CD4-positive, CD25-positive, alpha-beta regulatory T cell (primary cell): ENCODE measurements around the gene ARHGEF28. TPM values are rescaled to one million over a fixed set of nuclear protein-coding genes. Genes with fewer than 3 reads are reported as not detected.

ENCODE experiments used
- ATAC-seq, 2 donors: fragments of 150-1000 bp; cut with Tn5 transposase; one replicate each; pipeline ENCODE4 v1.10.0; 2021; ENCODE audit warnings: low read depth in 2 of 2, moderate number of reproducible peaks in 2 of 2, moderate library complexity in 1 of 2
- DNase-seq, 3 donors: peaks; one replicate each; pipeline versions ENCODE4 v3.0.0 to v3.0.0-alpha.2; 2012 to 2022; ENCODE audit warnings: mixed read lengths in 1 of 3
- H3K27ac ChIP-seq: one replicate; pipeline ENCODE4 v1.7.0; 2013; ENCODE audit warnings: mild to moderate bottlenecking, low read length; ENCODE audit not compliant: insufficient read depth, poor library complexity, severe bottlenecking
- H3K27me3 ChIP-seq: one replicate; pipeline ENCODE4 v1.7.0; 2013; ENCODE audit warnings: low read length; ENCODE audit not compliant: control insufficient read depth, insufficient read depth
- H3K36me3 ChIP-seq: one replicate; pipeline ENCODE4 v1.7.0; 2013; ENCODE audit warnings: mild to moderate bottlenecking, low read length, moderate library complexity; ENCODE audit not compliant: control insufficient read depth, insufficient read depth
- H3K4me1 ChIP-seq: 2 replicates; pipeline ENCODE4 v1.7.0; 2013; ENCODE audit warnings: mild to moderate bottlenecking, low read length; ENCODE audit not compliant: insufficient read depth, control insufficient read depth, poor library complexity, severe bottlenecking
- H3K4me3 ChIP-seq: one replicate; pipeline ENCODE4 v1.7.0; 2013; ENCODE audit warnings: low read depth, mild to moderate bottlenecking, low read length, moderate library complexity
- H3K9me3 ChIP-seq, 2 experiments: 1 replicate in 1 of 2; 2 replicates in 1 of 2; pipeline ENCODE4 v1.7.0; 2013; ENCODE audit warnings: low read length in 2 of 2, mild to moderate bottlenecking in 1 of 2, moderate library complexity in 1 of 2; ENCODE audit not compliant: control insufficient read depth in 2 of 2
- H3K27ac Mint-ChIP-seq, 3 donors: one replicate each; pipeline ENCODE4 v1.8.0; 2020 to 2022; ENCODE audit warnings: mild to moderate bottlenecking in 3 of 3, mixed read lengths in 3 of 3, moderate library complexity in 2 of 3
- H3K27me3 Mint-ChIP-seq: one replicate; pipeline ENCODE4 v1.8.0; 2022; ENCODE audit warnings: mild to moderate bottlenecking, mixed read lengths
- H3K36me3 Mint-ChIP-seq: one replicate; pipeline ENCODE4 v1.8.0; 2020; ENCODE audit warnings: mixed read lengths
- H3K4me1 Mint-ChIP-seq, 4 donors: one replicate each; pipeline ENCODE4 v1.8.0; 2020 to 2022; ENCODE audit warnings: mixed read lengths in 4 of 4, mild to moderate bottlenecking in 1 of 4
- H3K4me3 Mint-ChIP-seq, 4 donors: one replicate each; pipeline ENCODE4 v1.8.0; 2020 to 2022; ENCODE audit warnings: mild to moderate bottlenecking in 4 of 4, mixed read lengths in 4 of 4, moderate library complexity in 3 of 4
- H3K9me3 Mint-ChIP-seq, 7 donors: one replicate each; pipeline ENCODE4 v1.8.0; 2020 to 2022; ENCODE audit warnings: mixed read lengths in 7 of 7, mild to moderate bottlenecking in 3 of 7, moderate library complexity in 2 of 7
- polyA plus RNA-seq, 4 donors: library from polyadenylated mRNA; unstranded; fragments of 300-500 nt; fragmentation: Illumina TruSeq; gene quantifications; one replicate each; pipeline ENCODE4 v1.2.3, GENCODE V29; 2021
- total RNA-seq: library from RNA; stranded (reverse); gene quantifications from one replicate; pipeline ENCODE4 v1.2.3, GENCODE V29; 2022

ARHGEF28 gene
- total and polyA plus RNA-seq, 5 donors from 2014 or later: not detected

DNA sequence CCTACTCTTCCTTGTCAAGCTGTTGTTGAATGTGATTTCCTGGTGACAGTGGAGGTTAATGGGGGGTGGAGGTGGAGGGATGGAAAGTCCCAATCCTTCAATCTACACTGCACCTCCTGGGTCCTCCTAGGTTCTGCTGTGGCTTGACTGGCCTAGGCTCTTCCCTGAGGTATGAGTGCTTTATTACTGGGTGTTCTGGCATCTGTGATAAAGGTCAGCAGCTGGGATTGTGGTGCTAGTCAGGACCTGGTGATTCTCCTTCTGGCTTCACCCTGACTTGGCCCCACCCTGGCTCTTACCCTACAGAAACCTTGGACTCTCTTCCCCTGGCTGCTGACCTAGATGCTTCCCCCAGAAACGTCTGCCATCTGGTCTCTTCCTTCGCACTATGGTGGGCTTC, 194.3 kb downstream of the ARHGEF28 start:
- no peak overlapping the region for H3K4me3 ChIP-seq
- H3K27ac ChIP-seq: no peak overlapping the region
- no peak overlapping the region for H3K27ac Mint-ChIP-seq
- DNase-seq: no peak
- H3K27me3 ChIP-seq: peaks cover 2% of the 10 kb centered on the region
- no peak overlapping the region for H3K4me3 Mint-ChIP-seq
- peaks cover 0 to 1% (median 0%) of the 10 kb centered on the region in 7 donors for H3K9me3 Mint-ChIP-seq
- no peaks in the 10 kb centered on the region for H3K4me1 ChIP-seq
- H3K4me1 Mint-ChIP-seq: no peaks in the 10 kb centered on the region
- no peak for ATAC-seq
- no peaks in the 10 kb centered on the region for H3K9me3 ChIP-seq
- H3K27me3 Mint-ChIP-seq: peaks cover 5% of the 10 kb centered on the region
- H3K36me3 Mint-ChIP-seq: no peaks in the 10 kb centered on the region
- no peaks in the 10 kb centered on the region for H3K36me3 ChIP-seq

DNA sequence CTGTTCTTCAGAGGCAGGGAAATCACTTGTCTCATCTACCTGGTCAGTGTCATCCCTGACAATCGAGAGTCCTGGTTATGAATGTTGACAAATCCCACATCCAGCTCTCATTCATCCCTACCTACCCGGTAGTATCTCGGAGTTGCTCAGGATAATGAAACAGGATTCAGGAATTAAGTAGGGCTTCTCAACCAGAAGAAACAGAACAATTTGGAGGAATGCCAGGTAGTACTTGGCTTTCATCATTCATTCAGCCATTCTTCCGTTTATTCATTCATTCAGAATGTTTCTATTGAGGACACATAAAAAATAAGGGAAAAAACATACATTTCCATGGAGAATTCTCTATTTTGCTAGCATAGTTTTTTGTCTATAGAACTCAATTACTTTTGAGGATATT, 195.0 kb downstream of the ARHGEF28 start:
- H3K27me3 ChIP-seq: peaks cover 2% of the 10 kb centered on the region
- H3K4me1 ChIP-seq: no peaks in the 10 kb centered on the region
- Mint-ChIP-seq H3K27me3 (peaks cover 5% of the 10 kb centered on the region), H3K9me3 (peaks cover 0 to 1% (median 0%) of the 10 kb centered on the region in 7 donors), H3K27ac (no peak overlapping the region), H3K4me1 (no peaks in the 10 kb centered on the region), H3K4me3 (no peak overlapping the region), H3K36me3 (no peaks in the 10 kb centered on the region)
- H3K36me3 ChIP-seq: no peaks in the 10 kb centered on the region
- no peak overlapping the region for H3K4me3 ChIP-seq
- H3K9me3 ChIP-seq: no peaks in the 10 kb centered on the region
- H3K27ac ChIP-seq: no peak overlapping the region
- ATAC-seq: no peak
- no peak for DNase-seq

DNA sequence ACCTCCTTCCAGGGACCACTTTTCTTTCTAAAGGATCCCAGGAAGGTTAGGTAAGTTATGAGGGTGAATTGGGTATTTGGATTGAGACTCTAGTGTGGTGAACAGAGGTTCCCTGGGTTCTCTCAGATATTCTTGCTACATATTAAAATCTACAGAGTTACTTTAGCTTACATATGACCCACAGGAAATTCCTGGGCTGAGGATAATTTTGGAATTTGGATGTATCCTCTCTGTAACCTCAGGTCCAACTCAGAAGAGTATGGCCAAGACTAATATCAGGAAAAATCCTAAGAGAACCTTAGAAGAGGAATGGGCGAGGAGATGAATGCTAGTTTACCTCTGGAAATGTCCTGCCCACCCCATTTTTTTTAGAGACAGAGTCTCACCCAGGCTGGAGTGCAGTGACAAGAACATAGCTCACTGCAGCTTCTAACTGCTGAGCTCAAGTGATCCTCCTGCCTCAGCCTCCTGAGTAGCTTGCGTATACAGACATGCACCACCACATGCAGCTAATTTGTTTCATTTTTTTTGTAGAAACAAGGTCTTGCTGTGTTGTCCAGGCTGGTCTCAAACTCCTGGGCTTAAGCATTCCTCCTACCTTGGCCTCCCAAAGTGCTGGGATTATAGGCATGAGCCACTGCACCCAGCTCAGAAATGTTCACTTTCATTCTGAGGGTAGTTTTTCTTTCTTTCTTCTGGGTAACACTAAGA, 196.4 kb downstream of the ARHGEF28 start:
- no peaks in the 10 kb centered on the region for H3K36me3 ChIP-seq
- Mint-ChIP-seq H3K4me3 (no peak overlapping the region), H3K36me3 (no peaks in the 10 kb centered on the region), H3K27me3 (peaks cover 5% of the 10 kb centered on the region), H3K27ac (no peak overlapping the region), H3K9me3 (peaks cover 0 to 1% (median 0%) of the 10 kb centered on the region in 7 donors), H3K4me1 (no peaks in the 10 kb centered on the region)
- H3K4me1 ChIP-seq: no peaks in the 10 kb centered on the region
- DNase-seq: no peak
- no peak for ATAC-seq
- H3K4me3 ChIP-seq: no peak overlapping the region
- H3K9me3 ChIP-seq: no peaks in the 10 kb centered on the region
- no peak overlapping the region for H3K27ac ChIP-seq
- H3K27me3 ChIP-seq: peaks cover 2% of the 10 kb centered on the region

DNA sequence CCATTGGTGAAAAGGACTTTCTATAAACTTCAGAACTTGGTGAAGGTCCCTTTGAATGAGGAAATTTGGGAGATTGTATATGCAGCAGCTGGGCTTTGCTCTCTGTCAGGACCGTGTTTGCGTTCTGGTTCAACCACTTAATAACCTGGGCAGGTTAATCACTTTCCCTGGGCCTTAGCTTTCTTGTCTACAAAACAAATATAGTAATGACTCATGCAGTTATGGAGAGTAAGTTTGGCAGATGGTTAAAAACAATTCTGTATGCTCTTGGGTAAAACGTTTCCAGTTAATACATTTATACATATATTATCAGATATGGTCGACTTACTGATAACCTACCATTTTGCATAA, 197.0 kb downstream of the ARHGEF28 start:
- Mint-ChIP-seq H3K36me3 (no peaks in the 10 kb centered on the region), H3K9me3 (peaks cover 0 to 1% (median 0%) of the 10 kb centered on the region in 7 donors), H3K4me3 (no peak overlapping the region), H3K27me3 (peaks cover 5% of the 10 kb centered on the region), H3K27ac (no peak overlapping the region), H3K4me1 (no peaks in the 10 kb centered on the region)
- Histone ChIP-seq H3K36me3 (no peaks in the 10 kb centered on the region), H3K4me1 (no peaks in the 10 kb centered on the region), H3K27ac (no peak overlapping the region), H3K4me3 (no peak overlapping the region), H3K27me3 (peaks cover 2% of the 10 kb centered on the region), H3K9me3 (no peaks in the 10 kb centered on the region)
- ATAC-seq (no peak), DNase-seq (no peak)

DNA sequence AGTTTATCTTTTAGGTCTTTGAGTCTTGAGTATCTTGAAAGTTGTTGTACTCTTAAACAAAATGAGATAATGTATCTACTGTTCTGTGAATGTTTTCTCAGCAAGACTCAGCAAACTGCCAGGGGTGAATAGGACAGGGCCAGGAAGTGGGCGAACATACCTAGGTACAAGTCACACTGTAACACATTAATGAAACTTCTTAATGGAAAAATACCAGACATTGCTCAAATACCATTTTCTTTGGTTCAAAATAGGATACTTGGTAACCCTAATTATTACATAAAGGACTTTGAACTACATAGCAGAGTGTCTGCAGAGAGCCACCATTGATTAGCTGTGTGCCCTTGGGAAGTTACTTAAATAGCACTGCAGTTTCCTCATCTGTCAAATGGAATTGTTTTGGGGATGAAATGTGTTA, 197.5 kb downstream of the ARHGEF28 start:
- no peak overlapping the region for H3K27ac ChIP-seq
- no peaks in the 10 kb centered on the region for H3K4me1 Mint-ChIP-seq

DNA sequence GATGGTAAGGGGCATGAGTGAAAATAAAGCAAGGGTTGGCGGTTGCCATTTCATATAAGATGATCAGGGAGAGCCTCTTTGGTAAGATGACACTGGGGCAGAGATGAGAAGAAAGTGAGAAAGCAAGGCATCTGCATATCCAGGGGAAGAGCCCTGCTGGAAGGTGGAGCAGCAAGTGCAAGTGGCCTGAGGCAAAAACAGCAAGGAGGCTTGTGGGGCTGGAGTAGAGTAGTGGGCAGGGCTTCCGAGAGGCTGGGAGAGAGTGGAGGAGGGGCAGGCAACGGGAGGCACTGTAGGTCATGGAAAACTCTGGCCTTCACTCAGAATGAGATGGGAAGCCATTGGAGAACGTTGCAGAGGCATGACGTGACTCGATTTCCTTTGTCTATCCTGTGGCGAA, 199.2 kb downstream of the ARHGEF28 start:
- Mint-ChIP-seq H3K27ac (no peak overlapping the region), H3K4me1 (no peaks in the 10 kb centered on the region), H3K9me3 (peaks cover 0 to 1% (median 0%) of the 10 kb centered on the region in 7 donors), H3K36me3 (no peaks in the 10 kb centered on the region), H3K27me3 (no peaks in the 10 kb centered on the region), H3K4me3 (no peak overlapping the region)
- no peak for DNase-seq
- Histone ChIP-seq H3K27me3 (peaks cover 5% of the 10 kb centered on the region), H3K36me3 (no peaks in the 10 kb centered on the region), H3K9me3 (no peaks in the 10 kb centered on the region), H3K4me1 (no peaks in the 10 kb centered on the region), H3K4me3 (no peak overlapping the region), H3K27ac (no peak overlapping the region)
- ATAC-seq: no peak

More for the DNA sequence above, 197.5 kb downstream of the ARHGEF28 start:
- Histone ChIP-seq H3K4me1 (no peaks in the 10 kb centered on the region), H3K36me3 (no peaks in the 10 kb centered on the region), H3K4me3 (no peak overlapping the region), H3K9me3 (no peaks in the 10 kb centered on the region), H3K27me3 (peaks cover 5% of the 10 kb centered on the region)
- Mint-ChIP-seq H3K27me3 (peaks cover 5% of the 10 kb centered on the region), H3K27ac (no peak overlapping the region), H3K36me3 (no peaks in the 10 kb centered on the region), H3K9me3 (peaks cover 0 to 1% (median 0%) of the 10 kb centered on the region in 7 donors), H3K4me3 (no peak overlapping the region)
- DNase-seq: no peak
- ATAC-seq: no peak

DNA sequence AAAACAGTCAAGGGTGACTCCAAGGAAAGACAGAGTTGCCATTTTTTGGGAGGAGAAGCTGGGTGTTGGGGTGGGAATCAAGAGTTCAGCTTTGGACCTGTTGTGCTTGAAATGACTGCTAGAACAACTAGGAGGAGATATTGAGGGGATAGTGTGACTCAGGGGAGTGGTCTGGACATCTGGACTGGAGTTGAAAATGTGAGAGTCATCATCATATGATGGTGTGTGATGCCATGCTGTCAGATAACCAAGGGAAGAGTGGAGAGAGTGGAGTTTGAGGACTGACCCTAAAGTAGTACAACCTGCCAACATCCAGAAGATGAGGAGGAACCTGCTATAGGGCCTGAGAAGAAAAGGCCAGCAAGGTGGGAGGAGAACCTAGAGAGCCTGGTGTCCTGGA, 199.7 kb downstream of the ARHGEF28 start:
- H3K27ac Mint-ChIP-seq: no peak overlapping the region
- ATAC-seq (no peak), DNase-seq (no peak)
- H3K4me1 Mint-ChIP-seq: no peaks in the 10 kb centered on the region
- H3K27me3 ChIP-seq: peaks cover 5% of the 10 kb centered on the region
- peaks cover 0 to 1% (median 0%) of the 10 kb centered on the region in 7 donors for H3K9me3 Mint-ChIP-seq
- no peaks in the 10 kb centered on the region for H3K36me3 ChIP-seq
- no peaks in the 10 kb centered on the region for H3K4me1 ChIP-seq
- no peaks in the 10 kb centered on the region for H3K36me3 Mint-ChIP-seq
- H3K9me3 ChIP-seq: no peaks in the 10 kb centered on the region
- no peak overlapping the region for H3K4me3 ChIP-seq
- no peaks in the 10 kb centered on the region for H3K27me3 Mint-ChIP-seq
- no peak overlapping the region for H3K27ac ChIP-seq
- H3K4me3 Mint-ChIP-seq: no peak overlapping the region
